Stimulated activated CD4-positive, alpha-beta T cell treated with anti-CD3 and anti-CD28 coated beads, Interleukin-12 subunit alpha, Interleukin-12 subunit beta, amount 100 ng/mL, for 48 hours (primary cell): ENCODE data around the gene NAA40.

Experiments
- DNase-seq, 3 donors: peaks; one replicate each; pipeline ENCODE4 v3.0.0-alpha.2; 2020; ENCODE audit warnings: low read depth in 2 of 3, low spot score in 1 of 3

NAA40 gene

DNA sequence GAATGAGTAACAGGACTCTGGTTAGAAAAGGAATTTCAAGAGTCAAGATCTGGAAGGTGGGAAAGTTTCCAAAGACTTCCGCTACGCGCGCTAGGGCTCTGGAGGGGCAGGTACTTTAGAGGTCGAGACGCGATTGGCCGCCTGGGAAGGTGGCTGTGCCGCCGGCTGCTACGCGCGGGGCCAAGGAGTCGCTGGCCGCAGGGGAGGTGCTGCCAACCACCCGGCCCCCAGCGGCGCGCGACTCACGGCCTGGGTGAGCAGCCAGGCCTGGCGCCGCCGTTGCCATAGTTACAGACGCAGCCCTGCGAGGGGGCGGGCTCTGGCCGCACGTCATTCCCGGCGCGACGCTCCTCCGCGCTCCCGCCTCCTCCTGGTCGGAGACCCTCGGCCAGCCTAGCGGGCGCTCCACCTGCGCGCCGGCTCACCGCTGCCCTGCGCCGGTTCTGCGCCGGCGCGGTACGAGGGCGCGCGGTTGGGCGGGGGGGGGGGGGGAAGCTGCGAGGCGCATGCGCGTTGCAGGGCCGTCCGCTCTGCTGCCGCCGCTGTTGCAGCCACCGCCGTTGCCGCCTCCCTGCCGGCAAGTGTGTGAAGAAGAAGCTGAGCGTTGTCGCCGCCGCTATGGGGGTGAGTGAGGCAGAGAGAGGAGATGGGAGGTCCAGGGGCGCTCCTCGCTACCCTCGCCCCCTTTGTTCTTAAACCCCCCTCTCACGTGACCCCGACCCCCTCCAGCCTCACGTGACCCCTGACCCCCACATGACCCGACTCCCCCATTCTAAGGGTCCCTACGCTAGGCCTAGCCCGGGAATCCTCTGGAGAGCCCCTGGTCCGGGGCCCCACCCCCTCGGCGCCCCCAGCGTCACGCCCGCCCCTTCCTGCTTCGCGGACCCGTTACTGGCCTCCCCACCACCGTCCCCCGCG is at the start of gene NAA40:
TSS of gene NAA40 (plus strand) at position 524 of the 918 bp plus-strand sequence. CDS start at position 619, 95 bp downstream.
- peak; percentile 87 to 93 (median 92) for DNase-seq

- no peak for DNase-seq
Measured at GRCh38 chr11:63889344-63889743, 49.5 kb upstream of the NAA40 start.

GRCh38 chr11:63890368-63890767 is 48.4 kb upstream of the NAA40 start:
- DNase-seq = no peak

DNA sequence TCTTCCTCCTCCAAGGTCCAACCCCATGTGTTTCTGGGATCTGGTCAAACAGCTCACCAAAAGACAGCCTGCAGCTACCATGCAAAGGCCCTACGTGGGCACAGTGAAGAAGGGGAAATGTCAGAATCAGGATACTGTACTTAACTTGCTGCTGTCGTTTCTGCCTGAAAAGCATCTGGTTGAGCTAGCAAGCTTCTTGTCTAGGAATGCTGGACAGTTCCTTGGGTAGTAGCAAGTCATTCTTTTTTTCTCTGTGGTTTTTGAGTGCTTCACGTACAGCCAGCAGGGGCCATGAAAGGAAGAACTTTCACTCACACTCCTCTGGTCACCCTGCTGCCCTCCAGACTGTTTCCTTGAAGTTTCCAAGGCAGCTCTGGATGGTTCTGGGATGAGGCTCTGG is 46.6 kb upstream of the NAA40 start:
- DNase-seq = no peak

DNA sequence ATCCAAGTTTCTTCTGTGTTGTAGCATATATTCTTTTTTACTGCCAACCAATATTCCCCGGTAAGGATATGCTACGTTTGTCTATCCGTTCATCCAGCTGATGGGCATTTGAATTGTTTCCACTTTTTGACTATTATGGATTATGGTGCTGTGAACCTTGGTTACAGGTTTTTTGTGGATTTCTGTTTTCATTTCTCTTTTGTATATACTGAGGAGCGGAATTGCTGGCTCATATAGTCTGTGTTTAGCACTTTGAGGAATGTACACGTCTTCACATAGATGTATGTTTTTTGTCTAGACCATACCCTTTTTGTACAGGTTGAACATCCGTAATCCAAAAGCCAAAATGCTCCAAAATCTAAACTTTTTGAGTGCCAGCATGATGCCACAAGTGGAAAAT is 45.4 kb upstream of the NAA40 start:
- no peak for DNase-seq

DNA sequence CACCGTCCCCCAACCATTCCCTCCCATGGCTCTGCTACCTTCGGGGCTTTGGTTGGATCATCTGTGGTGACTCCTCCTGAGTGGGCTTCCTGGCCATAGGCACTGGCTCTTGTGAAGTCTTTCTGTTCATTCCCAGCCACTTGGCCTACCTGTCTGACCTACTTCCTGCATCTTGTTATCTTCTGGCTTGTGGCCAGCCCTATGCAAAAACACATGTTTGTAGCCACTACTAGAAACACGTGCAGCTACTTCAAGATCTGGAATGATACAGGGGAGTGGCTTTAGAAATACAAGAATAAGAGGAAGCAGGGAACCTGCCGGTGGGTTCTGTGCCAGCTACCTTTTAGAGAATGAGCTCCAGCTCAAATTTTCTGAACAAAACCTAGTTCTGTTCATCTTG is 42.7 kb upstream of the NAA40 start:
- DNase-seq = no peak

DNA sequence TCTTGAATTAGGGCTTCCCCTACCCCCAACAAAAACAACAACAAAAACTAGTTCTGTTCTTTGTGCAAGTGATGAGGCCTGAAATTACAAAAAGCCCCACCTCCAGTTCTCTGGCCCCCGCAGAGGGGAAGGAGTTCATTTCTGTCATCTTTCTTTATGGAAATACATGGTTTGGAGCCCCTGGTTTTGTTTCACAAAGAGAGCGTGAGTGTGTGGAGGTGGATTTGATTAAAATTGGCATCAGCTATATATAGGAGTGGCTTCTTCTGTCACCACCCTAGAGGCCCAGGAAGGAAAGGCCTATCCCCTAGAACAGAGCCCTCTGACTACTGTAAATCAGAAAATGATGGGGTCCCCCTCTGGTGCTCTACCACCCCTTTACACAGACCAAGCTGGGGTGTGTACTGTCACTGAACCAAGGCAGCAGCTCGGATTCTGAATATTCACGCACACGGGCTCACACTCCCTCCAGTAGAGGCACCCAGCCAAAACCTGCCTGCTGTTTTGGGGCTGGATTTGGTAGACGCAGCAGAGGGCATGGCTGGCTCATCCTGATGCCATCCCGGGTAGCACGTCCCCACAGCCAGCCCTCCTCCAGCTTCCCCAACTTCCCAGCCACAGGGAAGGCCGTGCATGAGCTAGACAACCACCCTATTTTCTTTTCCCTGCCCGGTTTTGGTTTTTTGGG is 41.2 kb upstream of the NAA40 start:
- DNase-seq = no peak

- no peak for DNase-seq
Measured at GRCh38 chr11:63901660-63902059, 37.1 kb upstream of the NAA40 start.

GRCh38 chr11:63903884-63904283 is 34.9 kb upstream of the NAA40 start:
- DNase-seq = no peak

- DNase-seq = no peak
Measured at GRCh38 chr11:63904743-63905142, 34.1 kb upstream of the NAA40 start.

GRCh38 chr11:63905179-63905578 is 33.6 kb upstream of the NAA40 start:
- DNase-seq = no peak

GRCh38 chr11:63906087-63906486 is 32.7 kb upstream of the NAA40 start:
- no peak for DNase-seq

- peak in 2 of 3 donors; percentile 36 to 43 for DNase-seq
Measured at GRCh38 chr11:63906585-63906984, 32.2 kb upstream of the NAA40 start.

- DNase-seq = no peak
Measured at GRCh38 chr11:63907063-63907462, 31.7 kb upstream of the NAA40 start.

DNA sequence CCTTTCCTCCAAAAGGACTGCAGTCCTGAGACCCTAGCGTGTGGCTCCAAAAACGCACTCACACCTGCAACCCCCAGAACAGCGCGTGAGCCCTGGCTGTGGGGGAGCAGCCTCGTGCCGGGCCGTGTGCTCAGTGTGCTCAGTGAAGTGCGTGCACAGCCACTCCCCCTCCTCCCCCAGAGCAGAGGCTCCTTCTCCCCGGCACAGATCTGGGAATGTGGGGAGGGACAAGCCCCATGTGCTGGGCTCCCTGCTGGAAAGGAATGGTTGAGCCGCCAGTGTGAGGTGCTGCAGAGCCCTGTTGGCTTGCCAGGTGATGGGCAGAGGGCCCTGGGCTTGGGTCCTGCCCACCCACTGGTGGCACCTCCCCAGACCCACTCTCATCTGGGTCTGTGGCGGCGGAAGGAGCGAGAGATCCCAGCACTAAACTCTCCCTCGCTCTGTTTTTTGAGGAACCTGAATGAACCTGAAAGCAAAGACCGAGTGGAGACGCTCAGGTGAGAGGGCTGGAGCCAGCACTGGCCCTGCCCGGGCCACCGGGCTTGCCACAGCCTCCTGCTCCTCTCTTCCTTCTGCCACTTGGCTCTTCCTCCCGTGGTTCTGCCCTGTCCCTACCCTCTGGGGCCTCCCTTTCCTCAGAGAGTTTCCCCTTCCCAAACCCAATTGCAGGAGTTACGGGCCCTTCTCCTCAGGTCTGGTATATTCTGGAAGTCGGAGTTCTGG is 30.8 kb upstream of the NAA40 start:
- no peak for DNase-seq

DNA sequence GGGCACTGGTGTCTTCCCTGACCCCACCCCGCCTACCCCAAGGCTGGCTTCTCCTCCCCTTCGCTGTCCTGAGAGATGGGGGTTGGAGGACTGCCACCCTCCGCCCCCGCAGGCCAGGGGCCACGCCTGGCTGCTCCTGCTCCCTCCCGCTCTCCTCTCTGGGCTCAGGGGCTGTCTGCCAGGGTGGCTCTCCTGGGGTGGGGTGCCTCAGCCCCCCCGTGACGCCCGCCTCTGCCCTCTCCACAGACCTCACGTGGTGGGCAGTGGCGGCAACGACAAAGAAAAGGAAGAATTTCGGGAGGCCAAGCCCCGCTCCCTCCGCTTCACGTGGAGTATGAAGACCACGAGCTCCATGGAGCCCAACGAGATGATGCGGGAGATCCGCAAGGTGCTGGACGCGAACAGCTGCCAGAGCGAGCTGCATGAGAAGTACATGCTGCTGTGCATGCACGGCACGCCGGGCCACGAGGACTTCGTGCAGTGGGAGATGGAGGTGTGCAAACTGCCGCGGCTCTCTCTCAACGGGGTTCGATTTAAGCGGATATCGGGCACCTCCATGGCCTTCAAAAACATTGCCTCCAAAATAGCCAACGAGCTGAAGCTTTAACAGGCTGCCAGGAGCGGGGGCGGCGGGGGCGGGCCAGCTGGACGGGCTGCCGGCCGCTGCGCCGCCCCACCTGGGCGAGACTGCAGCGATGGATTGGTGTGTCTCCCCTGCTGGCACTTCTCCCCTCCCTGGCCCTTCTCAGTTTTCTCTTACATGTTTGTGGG is 30.0 kb upstream of the NAA40 start:
- DNase-seq = no peak

DNA sequence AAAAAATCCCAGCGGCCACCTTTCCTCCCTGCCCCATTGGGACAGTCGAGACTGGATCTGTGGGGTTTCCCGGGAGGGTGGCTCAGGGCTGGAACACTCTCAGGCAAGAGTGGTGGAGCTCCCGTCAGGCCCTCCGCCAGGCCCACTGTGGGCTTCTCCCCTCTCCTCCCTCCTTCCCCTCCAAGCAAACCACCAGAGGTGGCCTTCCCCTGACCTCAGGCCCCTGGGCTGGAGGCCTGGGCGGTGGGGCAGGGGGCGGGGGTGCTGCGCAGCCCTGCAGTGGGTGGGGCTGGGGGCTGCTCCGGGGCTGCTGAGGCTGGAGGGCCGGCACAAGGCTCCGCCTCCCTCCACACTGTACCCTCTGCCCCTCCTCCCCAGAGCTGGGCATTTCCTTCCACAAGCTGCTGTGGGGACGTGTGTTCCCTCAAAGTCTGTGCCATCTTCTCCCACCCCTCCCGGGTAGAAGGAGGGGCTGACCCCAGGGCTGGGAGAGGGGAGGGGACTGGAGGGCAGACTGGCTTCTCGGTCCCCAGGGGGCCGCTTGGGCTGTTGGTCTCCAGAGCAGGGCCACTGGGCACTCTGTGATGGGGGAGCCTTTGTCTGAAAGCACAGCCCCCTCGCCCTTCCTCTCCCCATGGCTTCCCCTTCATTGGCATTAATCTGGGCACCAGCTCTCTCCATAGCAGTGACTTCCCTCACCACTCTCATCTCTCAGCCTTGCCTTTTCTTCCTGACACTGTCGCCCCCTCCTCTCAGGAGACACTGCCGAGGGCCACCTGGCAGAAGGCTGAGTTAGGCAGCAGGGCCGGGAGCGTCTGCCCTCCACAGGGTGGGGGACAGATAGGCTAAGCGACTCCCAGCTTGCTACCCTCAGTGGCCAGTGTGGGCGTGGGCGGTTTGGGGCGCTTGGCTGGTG is 29.0 kb upstream of the NAA40 start:
- no peak for DNase-seq

DNA sequence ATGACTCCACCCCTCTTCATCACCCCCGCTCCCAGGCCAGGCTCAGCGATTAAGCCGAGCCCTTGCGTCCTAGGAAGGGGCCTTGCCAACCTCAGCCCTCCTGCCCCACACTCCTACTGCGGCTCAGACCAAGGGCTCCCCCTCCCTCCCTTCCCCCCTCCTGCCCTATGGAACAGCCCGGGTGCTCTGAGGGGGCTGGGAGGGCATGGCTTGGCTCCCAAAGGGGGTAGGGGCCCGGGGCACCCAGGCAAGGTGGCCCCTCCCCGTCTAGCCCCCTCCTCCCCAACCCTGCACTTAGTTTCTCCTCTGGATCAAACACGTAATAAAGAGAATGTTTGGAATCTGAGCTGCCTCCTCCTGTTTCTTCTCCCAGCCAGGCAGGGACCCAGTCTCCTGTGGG is 28.1 kb upstream of the NAA40 start:
- DNase-seq = no peak

DNA sequence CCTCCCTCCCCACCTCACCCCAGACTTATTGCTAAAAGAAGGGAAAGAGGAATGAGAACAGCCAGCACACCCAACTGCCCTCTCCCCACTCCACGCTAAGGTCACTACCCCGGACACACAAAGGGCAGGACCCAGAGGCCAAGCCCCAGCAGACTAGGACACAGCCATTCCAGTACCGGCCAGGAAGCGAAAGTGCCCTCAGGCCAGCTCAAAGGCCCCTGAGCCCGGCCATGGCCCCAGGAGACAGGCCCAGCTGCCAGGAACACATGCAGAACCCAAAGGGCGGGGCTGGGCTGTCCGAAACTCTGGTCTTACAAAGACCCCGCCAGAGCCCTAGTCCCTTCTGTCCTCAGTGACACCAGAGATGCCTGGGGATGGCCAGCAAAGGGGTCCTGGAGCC is 27.4 kb upstream of the NAA40 start:
- DNase-seq = no peak

DNA sequence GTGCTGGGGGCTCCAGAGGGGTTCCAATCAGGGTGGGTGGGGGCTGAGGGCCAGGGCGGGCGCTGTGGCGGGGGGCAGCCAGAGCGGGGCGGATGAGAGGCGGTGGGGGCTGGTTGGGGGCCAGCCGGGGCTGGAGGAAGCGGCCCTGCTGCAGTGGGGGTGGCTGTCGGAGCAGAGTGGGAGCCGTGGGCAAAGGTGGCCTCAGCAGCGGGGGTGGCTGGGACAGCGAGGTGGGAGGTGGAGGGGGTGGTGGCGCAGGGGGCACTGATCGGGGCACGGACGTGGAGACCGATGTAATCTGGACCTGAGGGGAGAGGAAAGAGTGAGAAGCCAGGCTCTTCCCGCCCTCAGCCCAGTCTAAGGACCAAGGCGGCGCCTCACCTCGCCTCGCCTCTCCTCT is 26.9 kb upstream of the NAA40 start:
- no peak for DNase-seq
